Measurements from ENCODE around the gene CHIT1.

CHIT1 gene

GRCh38 chr1:203217139-203217655 lies 12.3 kb downstream of the CHIT1 start:
- DNase-seq (ENCODE audit: low read depth, low spot score), result no peak

- peak; percentile 12 for DNase-seq (ENCODE audit: low read depth, low spot score)
These were observed 13.0 kb downstream of the CHIT1 start for GRCh38 chr1:203216274-203217138.

DNA sequence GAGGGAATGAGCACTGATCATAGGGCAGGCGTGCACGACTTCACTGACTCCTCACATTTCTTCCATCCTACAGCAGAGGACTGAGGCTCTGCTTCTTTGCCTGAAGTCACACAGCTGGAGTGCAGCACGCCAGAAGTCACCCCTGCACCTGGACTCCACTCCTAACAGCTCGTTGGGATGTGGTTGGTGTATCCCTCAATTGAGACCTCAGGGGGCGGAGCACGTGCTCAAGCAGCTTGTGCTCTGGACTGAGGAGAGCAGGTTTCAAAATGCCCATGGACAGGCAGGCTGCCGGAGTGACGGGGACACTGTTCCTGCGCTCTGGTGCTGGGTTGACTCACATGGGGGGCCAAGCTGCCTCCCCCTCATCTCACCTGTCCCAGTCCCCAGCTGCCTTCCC lies 13.9 kb downstream of the CHIT1 start:
- no peak for DNase-seq (ENCODE audit: low read depth, low spot score)

DNA sequence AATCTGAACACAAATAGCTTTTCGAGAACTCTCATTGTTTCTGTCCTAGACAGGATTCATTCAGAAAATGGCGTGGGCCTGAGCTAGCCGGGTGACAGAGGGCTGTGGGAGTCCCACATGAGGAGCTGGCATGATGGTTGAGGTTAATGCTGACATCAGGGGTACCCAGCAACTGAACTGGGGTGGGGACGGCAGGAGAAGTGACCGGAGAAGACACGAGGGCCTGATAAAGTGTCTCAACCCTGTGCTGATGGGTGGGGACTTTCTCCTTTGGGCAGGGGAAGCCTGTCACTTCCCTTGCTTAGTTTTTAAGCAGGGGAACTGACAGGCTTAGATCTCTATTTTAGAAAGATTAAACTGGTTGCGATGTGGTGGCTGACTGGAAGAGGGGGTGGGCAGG lies 14.6 kb downstream of the CHIT1 start:
- DNase-seq (ENCODE audit: low read depth, low spot score), result no peak

GRCh38 chr1:203213126-203213525 lies 16.3 kb downstream of the CHIT1 start:
- no peak for DNase-seq (ENCODE audit: low read depth, low spot score)

- no peak for DNase-seq (ENCODE audit: low read depth, low spot score)
These were observed 17.7 kb downstream of the CHIT1 start for GRCh38 chr1:203211812-203212211.

DNA sequence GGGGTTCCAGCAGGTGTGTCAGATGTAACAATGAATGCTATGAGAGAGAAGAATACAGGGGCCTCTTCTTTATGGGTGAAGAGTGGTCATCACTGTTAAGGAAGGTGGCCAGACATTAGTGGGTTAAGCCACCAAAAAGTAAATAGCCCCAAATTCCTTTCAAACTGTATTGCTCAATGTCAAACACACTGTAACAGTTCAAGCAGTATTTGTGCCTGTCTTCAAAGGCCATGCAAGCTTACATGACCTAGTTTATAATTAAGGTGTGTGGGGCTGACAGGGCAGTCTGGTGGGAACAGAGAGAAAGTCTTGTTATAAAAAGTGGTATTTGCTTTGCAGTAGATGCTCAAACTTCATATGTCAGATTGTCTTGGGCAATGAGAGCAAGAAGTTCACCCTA lies 18.5 kb downstream of the CHIT1 start:
- DNase-seq (ENCODE audit: low read depth, low spot score), result no peak

DNA sequence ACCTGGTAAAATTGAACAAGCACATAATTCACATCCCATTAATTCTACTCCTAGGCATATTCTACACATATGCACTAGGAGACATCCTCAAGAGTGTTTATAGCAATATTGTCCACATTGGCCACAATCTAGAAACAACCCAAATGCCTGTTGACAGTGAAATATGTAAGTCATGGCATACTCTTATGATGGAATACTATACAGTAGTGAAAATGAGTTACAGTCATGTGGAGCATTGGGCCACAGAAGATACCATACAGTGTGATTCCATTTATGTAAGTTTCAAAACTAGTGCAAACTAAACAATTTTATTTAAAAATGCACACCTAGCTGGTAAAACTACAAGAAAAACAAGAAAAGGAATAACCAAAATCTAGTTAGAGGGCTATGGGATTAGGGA lies 19.1 kb downstream of the CHIT1 start:
- DNase-seq (ENCODE audit: low read depth, low spot score), result no peak

GRCh38 chr1:203208181-203208580 lies 21.3 kb downstream of the CHIT1 start:
- no peak for DNase-seq (ENCODE audit: low read depth, low spot score)

GRCh38 chr1:203207751-203208150 lies 21.7 kb downstream of the CHIT1 start:
- no peak for DNase-seq (ENCODE audit: low read depth, low spot score)

- DNase-seq (ENCODE audit: low read depth, low spot score), result no peak
These were observed 23.3 kb downstream of the CHIT1 start for GRCh38 chr1:203206129-203206687.

DNA sequence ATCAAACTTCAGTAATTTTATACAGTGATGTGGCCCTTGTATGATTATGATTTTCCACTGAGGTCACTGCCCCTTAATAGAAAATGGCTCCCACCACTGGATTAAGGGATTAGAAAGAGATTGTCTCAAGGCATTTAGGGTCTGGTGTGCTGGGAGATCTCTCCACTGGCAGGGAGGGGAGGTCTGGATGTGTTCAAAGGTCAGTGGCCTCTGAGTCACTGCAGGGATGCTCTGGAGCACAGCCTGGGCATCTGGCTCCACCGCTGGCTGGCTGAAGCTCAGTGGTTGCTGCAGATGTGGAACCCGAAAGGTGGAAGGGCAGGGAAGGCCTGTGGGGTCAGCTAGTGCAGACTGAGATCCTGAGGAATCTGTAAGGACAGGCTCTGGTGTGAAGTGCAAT lies 24.7 kb downstream of the CHIT1 start:
- DNase-seq (ENCODE audit: low read depth, low spot score), result no peak

- DNase-seq (ENCODE audit: low read depth, low spot score), result no peak
These were observed 26.8 kb downstream of the CHIT1 start for GRCh38 chr1:203202431-203203245.

- no peak for DNase-seq (ENCODE audit: low read depth, low spot score)
These were observed 27.8 kb downstream of the CHIT1 start for GRCh38 chr1:203201516-203202205.

- DNase-seq (ENCODE audit: low read depth, low spot score), result no peak
These were observed 28.6 kb downstream of the CHIT1 start for GRCh38 chr1:203200916-203201315.

DNA sequence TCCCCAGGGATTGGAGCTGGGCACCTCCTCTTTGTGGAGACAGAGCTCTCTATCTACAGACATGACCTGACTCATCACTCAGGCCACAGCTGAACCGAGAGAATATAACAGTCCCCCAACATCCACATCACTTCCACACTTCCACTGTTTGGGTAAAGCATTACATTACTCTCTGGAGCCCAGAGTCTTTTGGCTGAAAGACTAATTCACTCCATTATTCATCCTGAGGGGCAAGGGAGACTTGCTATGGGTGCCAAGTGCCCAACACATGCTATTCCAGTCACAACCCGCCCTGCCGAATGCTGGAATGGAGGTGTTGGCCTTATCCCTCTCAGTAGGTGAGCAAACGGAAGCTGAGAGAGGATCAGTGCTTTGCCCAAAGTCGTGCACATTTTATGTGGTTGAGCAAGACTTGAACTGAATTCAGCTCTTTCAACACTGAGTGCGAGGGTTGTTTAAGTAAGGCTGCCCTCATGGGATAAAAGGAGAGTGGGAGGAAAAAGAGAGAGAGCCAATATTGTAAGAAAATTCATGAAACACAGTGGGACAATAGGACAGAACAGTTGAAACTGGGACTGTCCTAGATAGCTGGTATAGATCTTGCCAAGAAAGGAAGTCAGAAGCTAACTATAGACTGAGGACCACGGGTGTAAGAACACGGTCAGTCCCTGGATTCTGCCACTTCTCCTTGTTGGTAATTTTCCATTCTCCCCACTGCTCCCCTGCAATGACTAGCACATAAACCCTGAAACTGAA lies 29.5 kb downstream of the CHIT1 start:
- no peak for DNase-seq (ENCODE audit: low read depth, low spot score)

DNA sequence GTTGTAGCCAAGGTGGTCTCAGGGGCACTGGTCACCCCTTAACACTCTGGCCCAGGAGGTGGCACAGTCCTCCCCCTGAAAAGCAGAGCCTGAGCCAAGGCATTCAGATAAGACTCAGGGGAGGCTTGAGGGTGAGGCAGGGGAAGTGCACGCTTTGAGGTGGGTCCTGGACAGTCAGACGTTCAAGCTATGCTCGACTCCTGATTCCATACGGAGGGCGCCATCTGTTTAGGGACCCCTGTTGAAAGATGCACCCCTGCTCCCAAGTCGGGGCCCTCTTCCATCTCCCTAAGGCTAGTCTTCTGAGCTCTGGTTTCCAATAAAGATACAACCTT lies 30.0 kb downstream of the CHIT1 start:
- DNase-seq (ENCODE audit: low read depth, low spot score), result no peak

- DNase-seq (ENCODE audit: low read depth, low spot score), result no peak
These were observed 30.5 kb downstream of the CHIT1 start for GRCh38 chr1:203199002-203199401.

- DNase-seq (ENCODE audit: low read depth, low spot score), result no peak
These were observed 31.8 kb downstream of the CHIT1 start for GRCh38 chr1:203197625-203198024.

- no peak for DNase-seq (ENCODE audit: low read depth, low spot score)
These were observed 33.1 kb downstream of the CHIT1 start for GRCh38 chr1:203196371-203196770.

DNA sequence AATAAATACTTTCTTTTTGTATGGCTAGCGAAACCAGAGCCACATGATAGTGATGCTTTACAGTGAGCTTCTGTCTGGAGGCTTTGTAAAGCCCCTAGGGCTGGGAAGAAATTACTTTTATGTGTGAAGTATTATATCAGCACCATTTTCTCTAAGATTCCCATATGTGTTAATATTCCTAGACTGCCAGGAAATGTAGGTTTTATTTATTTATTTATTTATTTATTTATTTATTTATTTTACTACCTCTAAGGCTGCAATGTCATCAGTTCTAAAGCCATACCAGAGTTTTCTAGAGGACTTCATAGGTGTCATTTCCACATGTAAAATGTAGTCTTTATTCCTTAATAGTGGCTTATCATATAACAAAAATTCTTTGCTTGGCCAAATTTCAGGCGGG lies 38.5 kb downstream of the CHIT1 start:
- no peak for DNase-seq (ENCODE audit: low read depth, low spot score)
